Body of pancreas (tissue), 4 donors: ENCODE results near the gene LINC00632. TPM values are rescaled to one million over a fixed set of nuclear protein-coding genes. Genes with fewer than 3 reads are reported as not detected.
"Not testable (repeated sequence)": the region's sequence is repeated elsewhere in the genome, so short reads cannot be mapped to it uniquely, and the experiment has no call there.

Experiments
- ATAC-seq: fragments of 150-250 bp; one replicate; pipeline ENCODE4 v1.9.1; 2016
- DNase-seq, 4 donors: peaks; one replicate each; pipeline ENCODE4 v3.0.0-alpha.2; 2019
- H3K27ac ChIP-seq, 4 donors: fragments of 200-600 bp; sonication (generic); 1 replicate in 3 of 4; 2 replicates in 1 of 4; pipeline versions ENCODE4 v1.5.1 to v1.6.1; 2016 to 2019; ENCODE audit warnings: mild to moderate bottlenecking in 1 of 4, mixed read lengths in 1 of 4, moderate library complexity in 1 of 4
- H3K27me3 ChIP-seq, 2 donors: fragments of 200-600 bp; sonication (generic); one replicate each; pipeline ENCODE4 v1.6.0; 2016; ENCODE audit warnings: mild to moderate bottlenecking in 1 of 2
- H3K36me3 ChIP-seq, 2 donors: fragments of 200-600 bp; sonication (generic); replicated peaks in 1 of 2; 2 replicates each; pipeline ENCODE4 v1.5.1; 2016; ENCODE audit warnings: low read depth in 2 of 2; ENCODE audit not compliant: insufficient read depth in 1 of 2
- H3K4me1 ChIP-seq: fragments of 200-600 bp; sonication (generic); one replicate; pipeline ENCODE4 v1.6.0; 2016
- H3K4me3 ChIP-seq, 2 donors: fragments of 200-600 bp; sonication (generic); 1 replicate in 1 of 2; 2 replicates in 1 of 2; pipeline ENCODE4 v1.5.1; 2016 to 2019
- H3K9me3 ChIP-seq, 3 donors: fragments of 200-600 bp; sonication (generic); 1 replicate in 2 of 3; 2 replicates in 1 of 3; pipeline ENCODE4 v1.5.1; 2016
- POLR2A ChIP-seq, 3 donors: fragments of 450-650 bp; IDR thresholded peaks; one replicate each; pipeline ENCODE4 v1.6.1; 2016; ENCODE audit warnings: antibody characterized with exemption in 3 of 3, mild to moderate bottlenecking in 2 of 3
- WGBS, 2 donors: methylation state at CpG; one replicate each; pipeline ENCODE4 v1.1.5; 2017; 5-methylcytosine and 5-hydroxymethylcytosine counted together
- intact Hi-C: fragments of 100-400 bp; cut with DNase I; formaldehyde crosslinking; loops from one replicate; pipeline ENCODE4 v1.15.1; 2023
- total RNA-seq, 2 donors: library from RNA; depleted of rRNA; stranded (reverse); fragments of >200 nt; gene quantifications; one replicate each; pipeline ENCODE4 v1.1.0, GENCODE V29; 2016
- TF ChIP-seq, protein P1 (sequence below), 7 experiments: fragments of 450-650 bp in 4 of 7; fragments of 200-600 bp in 3 of 7; sonication (generic) in 3 of 7; IDR thresholded peaks; one replicate each; pipeline ENCODE4 v1.5.1; 2016 to 2019; ENCODE audit warnings: antibody characterized with exemption in 7 of 7

LINC00632 gene
- total RNA-seq, 2 donors from 2014 or later: 7.8 to 88.3 TPM

GRCh38 chrX:140687706-140688105 is 21.9 kb upstream of the LINC00632 start:
- no peak for TF ChIP-seq POLR2A (IDR thresholded peaks at IDR 0.05)
- TF ChIP-seq, protein P1, sequence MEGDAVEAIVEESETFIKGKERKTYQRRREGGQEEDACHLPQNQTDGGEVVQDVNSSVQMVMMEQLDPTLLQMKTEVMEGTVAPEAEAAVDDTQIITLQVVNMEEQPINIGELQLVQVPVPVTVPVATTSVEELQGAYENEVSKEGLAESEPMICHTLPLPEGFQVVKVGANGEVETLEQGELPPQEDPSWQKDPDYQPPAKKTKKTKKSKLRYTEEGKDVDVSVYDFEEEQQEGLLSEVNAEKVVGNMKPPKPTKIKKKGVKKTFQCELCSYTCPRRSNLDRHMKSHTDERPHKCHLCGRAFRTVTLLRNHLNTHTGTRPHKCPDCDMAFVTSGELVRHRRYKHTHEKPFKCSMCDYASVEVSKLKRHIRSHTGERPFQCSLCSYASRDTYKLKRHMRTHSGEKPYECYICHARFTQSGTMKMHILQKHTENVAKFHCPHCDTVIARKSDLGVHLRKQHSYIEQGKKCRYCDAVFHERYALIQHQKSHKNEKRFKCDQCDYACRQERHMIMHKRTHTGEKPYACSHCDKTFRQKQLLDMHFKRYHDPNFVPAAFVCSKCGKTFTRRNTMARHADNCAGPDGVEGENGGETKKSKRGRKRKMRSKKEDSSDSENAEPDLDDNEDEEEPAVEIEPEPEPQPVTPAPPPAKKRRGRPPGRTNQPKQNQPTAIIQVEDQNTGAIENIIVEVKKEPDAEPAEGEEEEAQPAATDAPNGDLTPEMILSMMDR (IDR thresholded peaks at IDR 0.05): no peak
- WGBS, 2 donors: 61 to 69% methylated on average over 5 of the region's 5 CpGs
- H3K27me3 ChIP-seq: no peaks in the 10 kb centered on the region
- intact Hi-C loops: no loop called here
- H3K36me3 ChIP-seq: no peaks in the 10 kb centered on the region
- ATAC-seq (no peak), DNase-seq (no peak)
- H3K4me1 ChIP-seq: no peaks in the 10 kb centered on the region
- H3K27ac ChIP-seq: no peak overlapping the region
- H3K9me3 ChIP-seq: no peaks in the 10 kb centered on the region
- H3K4me3 ChIP-seq: no peak overlapping the region

- DNase-seq, H3K9me3 ChIP-seq, H3K4me3 ChIP-seq, ATAC-seq, H3K27me3 ChIP-seq, H3K27ac ChIP-seq, intact Hi-C loops, H3K36me3 ChIP-seq, H3K4me1 ChIP-seq: not testable (repeated sequence)
- WGBS, 2 donors: 62 to 81% methylated on average over 4 of the region's 4 CpGs
Observed at GRCh38 chrX:140691596-140691995, 18.0 kb upstream of the LINC00632 start.

DNA sequence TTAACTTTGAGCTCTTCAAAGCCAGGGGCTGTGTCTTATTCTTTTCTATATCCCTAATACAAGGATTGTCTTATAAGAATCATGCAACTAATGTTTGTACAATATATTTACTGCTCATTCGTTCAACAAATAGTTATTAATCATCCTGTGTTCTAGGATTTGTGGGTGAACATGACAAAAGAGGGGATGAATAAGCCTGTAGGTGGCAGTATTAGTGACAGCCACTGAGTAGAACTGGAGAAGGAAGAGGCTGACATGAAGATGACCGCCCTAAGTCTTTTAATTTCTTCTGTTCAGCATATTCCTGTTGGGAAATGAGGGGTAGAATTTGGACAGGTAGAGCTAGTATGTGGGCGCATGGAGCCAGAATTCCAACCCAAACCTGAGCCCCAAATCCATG is 11.9 kb upstream of the LINC00632 start:
- Histone ChIP-seq H3K9me3 (no peaks in the 10 kb centered on the region), H3K4me1 (no peaks in the 10 kb centered on the region), H3K36me3 (no peaks in the 10 kb centered on the region), H3K27ac (no peak overlapping the region), H3K4me3 (no peak overlapping the region), H3K27me3 (no peaks in the 10 kb centered on the region)
- 54 to 60% methylated on average over 3 of the region's 3 CpGs for WGBS, 2 donors
- intact Hi-C loops: no loop called here
- DNase-seq: no peak
- no peak for TF ChIP-seq POLR2A (IDR thresholded peaks at IDR 0.05)
- TF ChIP-seq, protein P1 (IDR thresholded peaks at IDR 0.05): peak in 1 of 7 experiments; percentile 8
- no peak for ATAC-seq

DNA sequence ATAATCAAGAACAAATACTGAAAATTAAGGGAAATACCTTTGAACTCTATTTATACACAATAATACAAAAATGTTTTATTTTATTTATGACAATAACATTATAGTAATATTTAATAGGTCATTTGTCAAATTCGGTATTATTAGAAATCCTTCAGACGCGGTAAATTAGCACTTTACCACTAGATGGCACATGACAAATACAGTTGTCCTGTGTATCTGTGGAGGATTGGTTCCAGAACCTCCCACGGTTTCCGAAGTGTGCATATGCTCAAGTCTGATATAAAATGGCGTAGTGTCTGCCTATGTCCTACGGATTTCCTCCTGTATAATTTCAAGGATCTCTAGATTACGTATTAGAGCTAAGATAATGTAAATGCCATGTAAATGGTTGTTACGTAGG is 8.1 kb upstream of the LINC00632 start:
- intact Hi-C loops: no loop called here
- Histone ChIP-seq H3K36me3 (no peaks in the 10 kb centered on the region), H3K27ac (no peak overlapping the region), H3K27me3 (no peaks in the 10 kb centered on the region), H3K4me1 (no peaks in the 10 kb centered on the region), H3K4me3 (no peak overlapping the region), H3K9me3 (no peaks in the 10 kb centered on the region)
- WGBS, 2 donors: 10 to 13% methylated on average over 9 of the region's 9 CpGs
- no peak for ATAC-seq
- peak in 2 of 4 donors; percentile 10 to 22 for DNase-seq
- TF ChIP-seq POLR2A (IDR thresholded peaks at IDR 0.05): no peak
- TF ChIP-seq, protein P1 (IDR thresholded peaks at IDR 0.05): peak; percentile 10 to 46 (median 30)

DNA sequence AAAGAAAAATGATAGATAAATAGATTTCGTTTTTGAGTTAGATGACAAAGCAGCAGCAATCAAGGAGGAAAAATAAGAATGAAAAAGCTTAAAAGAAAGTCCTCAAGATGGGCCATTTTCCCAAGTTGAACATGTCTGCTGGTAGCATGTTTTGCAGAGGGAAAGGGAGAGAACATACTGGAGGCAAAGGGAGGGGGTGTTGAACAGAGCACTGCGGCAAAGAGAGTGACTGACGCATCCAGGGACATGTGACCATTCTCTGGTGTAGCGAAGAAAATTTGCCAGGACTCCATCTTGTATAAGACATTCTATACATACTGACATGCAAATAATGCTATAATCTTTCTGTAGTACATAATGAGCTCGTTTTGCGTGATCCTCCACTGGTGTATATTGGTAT is 1.2 kb downstream of the LINC00632 start:
- WGBS, 2 donors: 43 to 55% methylated on average over 5 to 6 of the region's 6 CpGs
- Histone ChIP-seq H3K9me3 (no peaks in the 10 kb centered on the region), H3K27me3 (no peaks in the 10 kb centered on the region), H3K27ac (no peak overlapping the region), H3K36me3 (no peaks in the 10 kb centered on the region), H3K4me1 (no peaks in the 10 kb centered on the region), H3K4me3 (no peak overlapping the region)
- ATAC-seq (no peak), DNase-seq (no peak)
- TF ChIP-seq, protein P1 (IDR thresholded peaks at IDR 0.05): no peak
- TF ChIP-seq POLR2A (IDR thresholded peaks at IDR 0.05): no peak
- intact Hi-C loops: no loop called here
